Ishikawa (cell line): ENCODE data around the gene OXSR1.

ENCODE experiments used
- CEBPB ChIP-seq: IDR thresholded peaks from 2 replicates; pipeline ENCODE4 v1.6.1; 2012
- CREB1 ChIP-seq: IDR thresholded peaks from 2 replicates; pipeline ENCODE4 v1.6.1; 2012; ENCODE audit warnings: low read depth
- EGR1 ChIP-seq: IDR thresholded peaks from 2 replicates; pipeline ENCODE4 v1.6.1; 2012
- EP300 ChIP-seq: IDR thresholded peaks from 2 replicates; pipeline ENCODE4 v1.6.1; 2012; ENCODE audit warnings: borderline replicate concordance
- FOXM1 ChIP-seq: IDR thresholded peaks from 2 replicates; pipeline ENCODE4 v1.6.1; 2012; ENCODE audit warnings: low read depth, borderline replicate concordance
- MAX ChIP-seq: IDR thresholded peaks from 2 replicates; pipeline ENCODE4 v1.6.1; 2012
- NFIC ChIP-seq: IDR thresholded peaks from 2 replicates; pipeline ENCODE4 v1.6.1; 2012
- RAD21 ChIP-seq: IDR thresholded peaks from 2 replicates; pipeline ENCODE4 v1.6.1; 2012; ENCODE audit warnings: low read depth
- REST ChIP-seq: IDR thresholded peaks from 2 replicates; pipeline ENCODE4 v1.6.1; 2012; ENCODE audit warnings: low read depth, mild to moderate bottlenecking
- TAF1 ChIP-seq: IDR thresholded peaks from 2 replicates; pipeline ENCODE4 v1.6.1; 2012; ENCODE audit warnings: low read depth, mild to moderate bottlenecking
- TCF12 ChIP-seq: IDR thresholded peaks from 2 replicates; pipeline ENCODE4 v1.6.1; 2012; ENCODE audit warnings: low read depth
- TEAD4 ChIP-seq: IDR thresholded peaks from 2 replicates; pipeline ENCODE4 v1.6.1; 2012
- USF1 ChIP-seq: IDR thresholded peaks from 2 replicates; pipeline ENCODE4 v1.6.1; 2012
- YY1 ChIP-seq: IDR thresholded peaks from 2 replicates; pipeline ENCODE4 v1.6.1; 2012; ENCODE audit warnings: low read depth
- ZBTB7A ChIP-seq: IDR thresholded peaks from 2 replicates; pipeline ENCODE4 v1.6.1; 2012; ENCODE audit warnings: low read depth

The OXSR1 gene

GRCh38 chr3:38125305-38126120 lies 39.8 kb upstream of the OXSR1 start:
- TF ChIP-seq RAD21 (no peak), CREB1 (no peak), FOXM1 (no peak), EP300 (no peak), TEAD4 (no peak), MAX (no peak), TAF1 (no peak), CEBPB (no peak), TCF12 (no peak), USF1 (no peak), ZBTB7A (no peak), REST (no peak), EGR1 (no peak), NFIC (no peak), YY1 (no peak)

- peak; percentile 76 for TF ChIP-seq REST
- TF ChIP-seq FOXM1: no peak
- no peak for TF ChIP-seq CREB1
These were observed 39.0 kb upstream of the OXSR1 start for GRCh38 chr3:38126121-38126892.

GRCh38 chr3:38127611-38128302 lies 37.6 kb upstream of the OXSR1 start:
- no peak for TF ChIP-seq FOXM1
- TF ChIP-seq YY1: no peak
- TF ChIP-seq USF1: no peak
- no peak for TF ChIP-seq TCF12
- TF ChIP-seq MAX: no peak
- TF ChIP-seq RAD21: no peak

- TF ChIP-seq ZBTB7A (no peak), FOXM1 (no peak), TEAD4 (no peak), TCF12 (no peak), MAX (no peak), REST (no peak), EGR1 (no peak), TAF1 (no peak), CREB1 (no peak), RAD21 (no peak), CEBPB (no peak)
These were observed 37.1 kb upstream of the OXSR1 start for GRCh38 chr3:38128303-38128655.
